Astrocyte of the hippocampus (primary cell): ENCODE data around the gene CLMP.
"Not testable (repeated sequence)": the region's sequence is repeated elsewhere in the genome, so short reads cannot be mapped to it uniquely, and the experiment has no call there.

Experiments
- DNase-seq: peaks from one replicate; pipeline ENCODE4 v3.0.0; 2011; ENCODE audit warnings: low read depth, low spot score

Gene CLMP

GRCh38 chr11:123083623-123084029, 111.4 kb downstream of the CLMP start:
- peak; percentile 92 for DNase-seq

GRCh38 chr11:123082977-123083376, 112.1 kb downstream of the CLMP start:
- no peak for DNase-seq

- DNase-seq: no peak
Measured at GRCh38 chr11:123080015-123080414, 115.0 kb downstream of the CLMP start.

GRCh38 chr11:123076484-123076883, 118.6 kb downstream of the CLMP start:
- DNase-seq: no peak

- no peak for DNase-seq
Measured at GRCh38 chr11:123073343-123074057, 121.5 kb downstream of the CLMP start.

GRCh38 chr11:123072762-123073161, 122.3 kb downstream of the CLMP start:
- no peak for DNase-seq

GRCh38 chr11:123072332-123072761, 122.7 kb downstream of the CLMP start:
- no peak for DNase-seq

GRCh38 chr11:123069908-123070821, 124.9 kb downstream of the CLMP start:
- DNase-seq: no peak

- DNase-seq: no peak
Measured at GRCh38 chr11:123065621-123066020, 129.4 kb downstream of the CLMP start.

- DNase-seq: no peak
Measured at GRCh38 chr11:123063826-123064657, 131.0 kb downstream of the CLMP start.

- DNase-seq: peak; percentile 69
Measured at GRCh38 chr11:123062892-123063825, 131.9 kb downstream of the CLMP start.

GRCh38 chr11:123062158-123062891, 132.7 kb downstream of the CLMP start:
- DNase-seq: peak; percentile 100

- DNase-seq: peak; percentile 76
Measured at GRCh38 chr11:123061403-123062157, 133.5 kb downstream of the CLMP start, which contains the start of gene HSPA8. HSPA8 (minus strand) TSS chr11:123062136; CDS start chr11:123061324, 812 bp downstream.

GRCh38 chr11:123060277-123061000, 134.6 kb downstream of the CLMP start:
- no peak for DNase-seq

GRCh38 chr11:123059041-123059920, 135.8 kb downstream of the CLMP start:
- DNase-seq: not testable (repeated sequence)

- no peak for DNase-seq
Measured at GRCh38 chr11:123057661-123058305, 137.3 kb downstream of the CLMP start.
